HG03432 (cell line): ENCODE results near the gene GPR143.

Source experiments
- ATAC-seq: cut with Tn5 transposase; IDR thresholded peaks from one replicate; pipeline ENCODE4 v1.9.1; 2021; ENCODE audit warnings: mild to moderate bottlenecking, moderate library complexity; ENCODE audit not compliant: unreplicated experiment

GPR143 gene

DNA sequence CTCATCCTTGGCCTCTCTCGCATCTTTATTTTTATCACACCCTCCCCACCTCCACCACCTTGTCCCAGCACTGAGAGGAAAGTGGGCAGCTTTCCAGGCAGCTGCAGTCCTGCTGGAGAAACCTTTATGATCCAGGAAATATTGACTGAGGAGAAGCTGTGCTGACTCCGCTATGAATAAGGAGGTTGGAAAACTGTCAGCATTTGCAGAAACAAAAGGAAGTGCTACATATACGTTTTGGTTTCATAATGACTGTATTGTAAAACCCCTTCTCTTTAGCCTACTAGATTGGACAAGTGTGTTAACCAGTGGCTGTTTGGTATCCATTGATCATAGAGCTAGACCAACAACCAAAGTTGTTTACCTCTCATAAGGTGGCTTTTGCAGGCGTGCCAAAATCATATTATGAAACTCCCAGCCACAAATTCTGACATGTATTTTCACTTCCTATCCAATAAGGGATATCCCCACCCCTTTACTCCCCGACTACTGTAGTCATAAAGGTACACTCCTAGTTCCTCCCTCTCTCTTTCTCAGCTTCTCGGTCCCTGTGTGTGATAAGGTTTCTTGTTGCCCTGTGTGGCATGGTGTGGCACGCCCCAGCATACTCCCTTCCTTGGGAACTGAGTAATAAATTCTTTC is 88.4 kb downstream of the GPR143 start:
- ATAC-seq: peak; percentile 98

DNA sequence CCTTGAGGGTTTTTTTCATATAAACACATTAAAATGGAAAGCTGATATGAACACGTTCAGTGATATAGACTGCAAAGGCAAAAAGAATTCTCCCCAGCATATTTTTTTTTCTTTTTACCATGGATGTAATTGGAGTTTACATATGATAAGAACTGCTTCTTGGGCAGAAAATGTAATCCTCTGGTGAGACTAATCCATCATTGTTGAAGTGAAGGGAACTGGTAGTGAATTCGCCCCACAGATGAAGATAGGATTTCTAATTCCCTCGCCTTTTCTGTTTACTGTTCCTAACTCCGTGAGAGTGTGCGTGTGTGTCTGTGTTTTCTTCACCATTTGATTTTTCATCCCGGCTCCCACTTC is 88.9 kb downstream of the GPR143 start:
- peak; percentile 5 for ATAC-seq

DNA sequence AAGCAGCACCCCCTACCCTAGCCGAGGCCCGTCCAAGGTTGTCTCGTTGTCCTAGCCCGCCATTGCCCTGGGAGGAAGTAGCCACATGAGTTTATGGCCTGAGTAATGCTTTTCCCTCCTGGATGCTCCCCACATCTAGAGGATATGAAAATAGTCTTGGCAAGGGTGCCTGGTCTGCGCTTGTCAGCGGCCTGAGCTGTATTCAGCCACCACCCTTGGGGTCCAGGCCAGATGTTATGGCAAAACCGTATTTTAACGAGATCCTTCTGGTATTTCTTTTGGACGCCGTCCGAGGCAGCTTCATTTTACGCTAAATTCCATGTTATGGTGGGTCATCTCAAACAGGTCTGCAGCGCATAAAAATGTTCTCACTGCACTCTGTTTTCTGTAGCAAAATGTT is 89.3 kb downstream of the GPR143 start:
- no peak for ATAC-seq
